HFF-Myc (cell line): ENCODE results near the gene TIMM17A.
"Not testable (repeated sequence)": the region's sequence is repeated elsewhere in the genome, so short reads cannot be mapped to it uniquely, and the experiment has no call there.

Source experiments
- DNase-seq: peaks from one replicate; pipeline ENCODE4 v3.0.0-alpha.2; 2011; ENCODE audit warnings: low read depth; ENCODE audit errors: extremely low read depth
- H3K4me3 ChIP-seq: replicated peaks from 2 replicates; pipeline ENCODE4 v1.5.1; 2011; ENCODE audit warnings: low read depth, mild to moderate bottlenecking, control low read depth, low read length
- CTCF ChIP-seq: IDR thresholded peaks from 2 replicates; pipeline ENCODE4 v1.5.1; 2012; ENCODE audit warnings: mild to moderate bottlenecking, low read depth, low read length, control low read depth; ENCODE audit errors: missing control alignments

Gene TIMM17A

GRCh38 chr1:201939574-201939973, 15.7 kb upstream of the TIMM17A start:
- H3K4me3 ChIP-seq, result no peak overlapping the region
- no peak for DNase-seq
- no peak for TF ChIP-seq CTCF

- not testable (repeated sequence) for DNase-seq, H3K4me3 ChIP-seq
Observed at GRCh38 chr1:201940316-201940715, 15.0 kb upstream of the TIMM17A start.

GRCh38 chr1:201941420-201942128, 13.7 kb upstream of the TIMM17A start:
- H3K4me3 ChIP-seq, result no peak overlapping the region
- no peak for TF ChIP-seq CTCF
- no peak for DNase-seq

- no peak overlapping the region for H3K4me3 ChIP-seq
- TF ChIP-seq CTCF, result no peak
Observed at GRCh38 chr1:201942129-201942495, 13.2 kb upstream of the TIMM17A start.

GRCh38 chr1:201944002-201944401, 11.3 kb upstream of the TIMM17A start:
- H3K4me3 ChIP-seq, result no peak overlapping the region
- no peak for DNase-seq
- TF ChIP-seq CTCF, result no peak

More at GRCh38 chr1:201942129-201942495, 13.2 kb upstream of the TIMM17A start:
- DNase-seq, result no peak

- DNase-seq, result no peak
- H3K4me3 ChIP-seq, result no peak overlapping the region
- TF ChIP-seq CTCF, result no peak
Observed at GRCh38 chr1:201944639-201945038, 10.7 kb upstream of the TIMM17A start.

GRCh38 chr1:201945157-201945556, 10.1 kb upstream of the TIMM17A start:
- peak; percentile 37 for TF ChIP-seq CTCF
- peak overlapping the region; percentile 44; the same call in 1 of the 2 replicates for H3K4me3 ChIP-seq

More at GRCh38 chr1:201945157-201945556, 10.1 kb upstream of the TIMM17A start:
- no peak for DNase-seq
